HepG2 (cell line): ENCODE results near the gene SPRY1. TPM values are rescaled to one million over a fixed set of nuclear protein-coding genes. Genes with fewer than 3 reads are reported as not detected.

ENCODE experiments used
- ATF1 ChIP-seq: IDR thresholded peaks from 2 replicates; pipeline ENCODE4 v1.6.1; 2016; ENCODE audit warnings: mild to moderate bottlenecking, control low read depth
- DPF2 ChIP-seq: sonication (generic); formaldehyde crosslinking; IDR thresholded peaks from 2 replicates; pipeline ENCODE4 v1.4.0; 2020; ENCODE audit warnings: mild to moderate bottlenecking, low read depth, missing genetic modification reagents, borderline replicate concordance
- FOXA1 ChIP-seq, 2 experiments: fragments of 450-650 bp in 1 of 2; sonication (generic) in 1 of 2; formaldehyde crosslinking in 1 of 2; IDR thresholded peaks; 2 replicates each; pipeline versions ENCODE4 v1.4.0 to v1.6.1; 2016 to 2020; ENCODE audit warnings: missing genetic modification reagents in 1 of 2
- HHEX ChIP-seq: IDR thresholded peaks from 2 replicates; pipeline ENCODE4 v1.6.1; 2016; ENCODE audit warnings: control low read depth
- HOMEZ ChIP-seq: IDR thresholded peaks from 2 replicates; pipeline ENCODE4 v1.6.1; 2016; ENCODE audit warnings: low read depth
- KMT2A ChIP-seq: sonication (generic); formaldehyde crosslinking; IDR thresholded peaks from 2 replicates; pipeline ENCODE4 v1.4.0; 2020; ENCODE audit warnings: missing genetic modification reagents
- SOX13 ChIP-seq, 3 experiments: fragments of 450-650 bp in 1 of 3; sonication (generic) in 1 of 3; formaldehyde crosslinking in 1 of 3; IDR thresholded peaks in 2 of 3; conservative IDR thresholded peaks in 1 of 3; 2 replicates each; pipeline versions ENCODE4 v1.5.0 to v1.6.1; 2016 to 2020; ENCODE audit warnings: antibody characterized with exemption in 1 of 3, mild to moderate bottlenecking in 1 of 3, missing compliant biosample characterization in 1 of 3, missing genetic modification reagents in 1 of 3, moderate library complexity in 1 of 3
- SP140L ChIP-seq: sonication (generic); formaldehyde crosslinking; IDR thresholded peaks from 2 replicates; pipeline ENCODE4 v1.4.0; 2020; ENCODE audit warnings: missing genetic modification reagents, borderline replicate concordance
- TRAFD1 ChIP-seq: sonication (generic); formaldehyde crosslinking; IDR thresholded peaks from 2 replicates; pipeline ENCODE4 v1.5.1; 2020; ENCODE audit warnings: missing genetic modification reagents, mild to moderate bottlenecking, borderline replicate concordance
- ZIK1 ChIP-seq: sonication (generic); formaldehyde crosslinking; IDR thresholded peaks from 2 replicates; pipeline ENCODE4 v1.5.0; 2020; ENCODE audit warnings: mild to moderate bottlenecking, low read depth, missing genetic modification reagents, borderline replicate concordance
- ZKSCAN5 ChIP-seq: sonication (generic); formaldehyde crosslinking; IDR thresholded peaks from 2 replicates; pipeline ENCODE4 v1.5.1; 2020; ENCODE audit warnings: mild to moderate bottlenecking, missing genetic modification reagents
- ZMYM3 ChIP-seq: sonication (generic); formaldehyde crosslinking; IDR thresholded peaks from 2 replicates; pipeline ENCODE4 v1.5.1; 2020; ENCODE audit warnings: mild to moderate bottlenecking, missing genetic modification reagents
- ZNF180 ChIP-seq: sonication (generic); formaldehyde crosslinking; IDR thresholded peaks from 2 replicates; pipeline ENCODE4 v1.4.0; 2020; ENCODE audit warnings: low read depth, missing genetic modification reagents, borderline replicate concordance
- ZNF232 ChIP-seq: sonication (generic); formaldehyde crosslinking; IDR thresholded peaks from 2 replicates; pipeline ENCODE4 v1.4.0; 2020; ENCODE audit warnings: missing genetic modification reagents, borderline replicate concordance
- ZNF234 ChIP-seq: sonication (generic); formaldehyde crosslinking; conservative IDR thresholded peaks from 2 replicates; pipeline ENCODE4 v1.5.1; 2020; ENCODE audit warnings: mild to moderate bottlenecking, missing genetic modification reagents
- ZNF282 ChIP-seq: fragments of 450-650 bp; IDR thresholded peaks from 2 replicates; pipeline ENCODE4 v1.6.1; 2018; ENCODE audit not compliant: partially characterized antibody
- ZNF326 ChIP-seq: sonication (generic); formaldehyde crosslinking; IDR thresholded peaks from 2 replicates; pipeline ENCODE4 v1.4.0; 2020; ENCODE audit warnings: missing genetic modification reagents, borderline replicate concordance
- ZNF431 ChIP-seq: sonication (generic); formaldehyde crosslinking; IDR thresholded peaks from 2 replicates; pipeline ENCODE4 v1.9.0; 2022; ENCODE audit warnings: missing genetic modification reagents, low read depth, mild to moderate bottlenecking, borderline replicate concordance
- ZNF691 ChIP-seq: sonication (generic); formaldehyde crosslinking; IDR thresholded peaks from 2 replicates; pipeline ENCODE4 v1.4.0; 2020; ENCODE audit warnings: missing genetic modification reagents, low read depth, mild to moderate bottlenecking, borderline replicate concordance
- ZNF740 ChIP-seq: sonication (generic); formaldehyde crosslinking; IDR thresholded peaks from 2 replicates; pipeline ENCODE4 v1.4.0; 2020; ENCODE audit warnings: missing genetic modification reagents
- polyA plus RNA-seq, 8 experiments: library from polyadenylated mRNA; depleted of rRNA in 3 of 8; stranded (reverse) in 7 of 8; unstranded in 1 of 8; fragments of >200 nt; fragmentation: Illumina TruSeq in 4 of 8; extraction: Trizol in 4 of 8; gene quantifications; 2 replicates each; pipeline versions ENCODE4 v1.2.1 to v1.2.3, GENCODE V29; 2011 to 2016; ENCODE audit warnings: low read depth in 4 of 8, missing spikeins in 1 of 8, mixed read lengths in 1 of 8; ENCODE audit not compliant: insufficient read depth in 1 of 8
- total RNA-seq, 5 experiments: library from RNA; depleted of rRNA; stranded (reverse); fragments of >200 nt; fragmentation: Illumina TruSeq; extraction: Trizol; gene quantifications; 2 replicates each; pipeline ENCODE4 v1.2.3, GENCODE V29; 2016; ENCODE audit warnings: low read depth in 1 of 5

The SPRY1 gene
- total and polyA plus RNA-seq, 2 of the 13 experiments (the other 11 are each of a cell fraction or from before 2014, with no cell fraction given), result 24.7 to 33.4 TPM

GRCh38 chr4:123396307-123397143 is at the start of gene SPRY1 (continued):
- TF ChIP-seq SOX13 (IDR thresholded peaks at IDR 0.05) (no peak), SOX13 (CRISPR knock-in tag; conservative IDR thresholded peaks at IDR 0.05 in 1 of 2, IDR thresholded peaks at IDR 0.05 in 1 of 2) (peak in 1 of 2 experiments; percentile 64; a peak in 2 of 4 replicates), ATF1 (CRISPR knock-in tag) (peak; percentile 53), ZNF282 (no peak), HHEX (0 out of 2 replicates have a peak, but pooled peaks have one; percentile 13), ZKSCAN5 (CRISPR knock-in tag) (peak; percentile 57; the same call in 1 of the 2 replicates), ZNF180 (no peak), ZNF232 (CRISPR knock-in tag) (0 out of 2 replicates have a peak, but pooled peaks have one; percentile 26), TRAFD1 (no peak), KMT2A (CRISPR knock-in tag) (peak; percentile 61), ZNF326 (no peak), ZNF740 (CRISPR knock-in tag) (no peak), ZIK1 (no peak), SP140L (CRISPR knock-in tag) (no peak), FOXA1 (IDR thresholded peaks at IDR 0.05) (no peak), FOXA1 (CRISPR knock-in tag; IDR thresholded peaks at IDR 0.05) (peak; percentile 48), DPF2 (CRISPR knock-in tag) (no peak), ZMYM3 (0 out of 2 replicates have a peak, but pooled peaks have one; percentile 20), ZNF431 (no peak; the same call in 1 of the 2 replicates), ZNF234 (CRISPR knock-in tag) (no peak), HOMEZ (CRISPR knock-in tag) (peak; percentile 86), ZNF691 (CRISPR knock-in tag) (peak; percentile 35; the same call in 1 of the 2 replicates)
